Right hindlimb (tissue), 1 donor: ENCODE measurements around the gene HMGXB3.
"Not testable (repeated sequence)": the region's sequence is repeated elsewhere in the genome, so short reads cannot be mapped to it uniquely, and the experiment has no call there.

Source experiments
- DNase-seq: peaks from one replicate; pipeline ENCODE4 v3.0.0-alpha.2; 2018

Gene HMGXB3

GRCh38 chr5:150021491-150022157 is 21.1 kb downstream of the HMGXB3 start:
- DNase-seq: no peak

- no peak for DNase-seq
Observed at GRCh38 chr5:150022158-150022531, 21.6 kb downstream of the HMGXB3 start.

- DNase-seq: no peak
Observed at GRCh38 chr5:150022681-150023080, 22.1 kb downstream of the HMGXB3 start.

- no peak for DNase-seq
Observed at GRCh38 chr5:150023136-150023535, 22.6 kb downstream of the HMGXB3 start.

- DNase-seq: no peak
Observed at GRCh38 chr5:150024346-150024984, 23.9 kb downstream of the HMGXB3 start.

- no peak for DNase-seq
Observed at GRCh38 chr5:150026682-150027172, 26.2 kb downstream of the HMGXB3 start.

- DNase-seq: not testable (repeated sequence)
Observed at GRCh38 chr5:150028047-150028446, 27.5 kb downstream of the HMGXB3 start.

- DNase-seq: no peak
Observed at GRCh38 chr5:150033334-150033733, 32.8 kb downstream of the HMGXB3 start.

- peak; percentile 57 for DNase-seq
Observed at GRCh38 chr5:150034662-150035061, 34.1 kb downstream of the HMGXB3 start.

- DNase-seq: no peak
Observed at GRCh38 chr5:150035139-150035895, 34.8 kb downstream of the HMGXB3 start.

- no peak for DNase-seq
Observed at GRCh38 chr5:150036513-150036912, 36.0 kb downstream of the HMGXB3 start.

- DNase-seq: no peak
Observed at GRCh38 chr5:150038547-150038946, 38.0 kb downstream of the HMGXB3 start.

- no peak for DNase-seq
Observed at GRCh38 chr5:150042459-150042858, 41.9 kb downstream of the HMGXB3 start.

- no peak for DNase-seq
Observed at GRCh38 chr5:150043657-150044328, 43.3 kb downstream of the HMGXB3 start.

- DNase-seq: no peak
Observed at GRCh38 chr5:150044329-150044681, 43.8 kb downstream of the HMGXB3 start.

GRCh38 chr5:150044712-150045111 is 44.2 kb downstream of the HMGXB3 start:
- no peak for DNase-seq

GRCh38 chr5:150045549-150045948 is 45.0 kb downstream of the HMGXB3 start:
- DNase-seq: no peak

GRCh38 chr5:150046031-150046430 is 45.5 kb downstream of the HMGXB3 start:
- no peak for DNase-seq

GRCh38 chr5:150050172-150050811 is 49.8 kb downstream of the HMGXB3 start:
- DNase-seq: not testable (repeated sequence)

- no peak for DNase-seq
Observed at GRCh38 chr5:150051657-150052195, 51.2 kb downstream of the HMGXB3 start.

- no peak for DNase-seq
Observed at GRCh38 chr5:150052226-150052955, 51.9 kb downstream of the HMGXB3 start.
